GM21529 (cell line): ENCODE results near the gene N4BP2L1.

Experiments used
- ATAC-seq: cut with Tn5 transposase; IDR thresholded peaks from one replicate; pipeline ENCODE4 v1.9.1; 2021; ENCODE audit not compliant: unreplicated experiment

The N4BP2L1 gene

DNA sequence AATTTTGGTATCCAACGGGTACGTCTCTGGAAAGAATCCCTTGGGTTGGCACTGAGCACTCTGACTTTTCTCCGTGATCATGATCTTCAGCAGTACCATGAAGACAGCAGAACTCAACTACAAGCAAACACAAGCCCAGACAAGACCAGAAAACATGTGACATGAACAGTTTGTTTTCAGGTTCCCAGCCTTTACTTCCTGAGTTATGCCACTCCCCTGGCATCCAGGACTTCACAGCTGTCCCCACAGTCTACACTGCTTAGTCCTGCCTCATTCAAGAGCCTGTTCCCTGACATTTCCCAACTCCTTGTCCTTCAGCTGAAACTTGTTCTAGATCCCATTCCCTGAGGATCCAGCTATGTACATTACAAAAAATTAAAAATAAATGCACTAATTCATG is 4.9 kb upstream of the N4BP2L1 start:
- ATAC-seq = no peak

DNA sequence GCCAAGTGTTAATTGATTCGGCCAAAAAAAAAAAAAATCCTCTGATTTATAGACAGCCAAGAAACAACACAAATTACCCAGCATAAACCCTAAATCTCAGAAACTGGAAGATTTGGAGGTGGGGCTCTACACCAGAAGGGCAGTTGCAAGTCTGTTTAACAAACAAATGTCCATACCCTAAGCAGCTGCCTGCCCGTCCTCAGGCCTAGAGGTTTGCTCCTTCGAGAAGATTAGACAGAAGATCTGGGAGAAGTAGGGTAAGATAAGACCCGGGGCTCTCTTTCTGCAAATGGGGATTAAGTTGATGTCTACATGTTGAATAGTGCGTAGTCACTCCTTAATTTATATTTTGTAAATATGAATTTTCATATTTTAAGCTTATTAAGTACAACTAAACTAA is 3.4 kb upstream of the N4BP2L1 start:
- ATAC-seq = no peak

DNA sequence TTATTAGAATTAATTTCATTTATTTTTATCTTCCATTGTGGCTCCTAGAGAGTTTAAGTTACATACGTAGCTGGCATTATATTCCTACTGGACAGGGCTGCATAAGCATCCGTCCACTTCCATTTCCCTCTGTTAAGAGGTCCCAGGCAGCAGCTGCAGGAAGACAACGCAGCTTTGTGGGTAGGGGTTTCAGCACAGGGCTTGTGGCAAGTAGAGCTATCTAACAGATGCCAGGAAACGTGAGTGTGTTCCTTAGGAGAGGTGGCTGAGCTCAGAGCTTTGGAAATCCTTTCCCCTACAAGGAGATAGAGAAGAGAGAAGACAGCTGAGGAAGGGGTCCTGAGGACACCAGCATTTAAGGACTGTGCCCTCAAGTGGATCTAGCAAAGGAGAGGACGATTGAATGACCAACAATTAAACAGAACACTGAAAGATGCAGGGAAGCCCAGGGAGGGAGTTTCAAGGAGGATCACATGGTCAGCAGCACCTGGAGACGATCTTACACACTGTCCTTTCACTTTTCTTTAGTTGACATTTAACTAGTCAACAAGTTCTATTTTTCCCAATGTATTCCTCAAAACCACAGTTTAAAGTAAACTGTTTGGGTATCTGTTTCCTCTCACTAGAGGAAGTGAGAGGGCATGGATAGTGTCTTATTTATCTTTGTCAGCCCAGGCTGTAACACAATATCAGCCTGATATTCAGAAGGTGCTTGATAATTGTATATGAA is 2.3 kb upstream of the N4BP2L1 start:
- no peak for ATAC-seq

DNA sequence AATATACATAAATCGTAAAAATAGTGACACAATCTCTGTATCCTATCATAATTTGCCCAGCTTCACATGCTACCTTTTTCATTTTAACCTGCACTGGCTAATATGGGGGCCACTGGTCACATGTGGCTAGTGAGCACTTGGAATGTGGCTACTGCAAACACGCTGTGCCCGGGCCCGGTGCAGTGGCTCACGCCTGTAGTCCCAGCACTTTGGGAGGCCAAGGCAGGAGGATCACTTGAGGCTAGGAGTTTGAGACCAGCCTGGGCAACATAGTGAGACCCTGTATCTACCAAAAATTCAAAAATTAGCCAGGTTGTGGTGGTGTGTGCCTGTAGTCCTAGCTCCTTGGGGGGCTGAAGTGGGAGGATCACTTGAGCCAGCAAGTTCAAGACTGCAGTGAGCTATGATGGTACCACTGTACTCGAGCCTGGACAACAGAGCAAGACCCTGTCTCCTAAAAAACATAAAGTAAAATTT is 1.5 kb upstream of the N4BP2L1 start:
- no peak for ATAC-seq

DNA sequence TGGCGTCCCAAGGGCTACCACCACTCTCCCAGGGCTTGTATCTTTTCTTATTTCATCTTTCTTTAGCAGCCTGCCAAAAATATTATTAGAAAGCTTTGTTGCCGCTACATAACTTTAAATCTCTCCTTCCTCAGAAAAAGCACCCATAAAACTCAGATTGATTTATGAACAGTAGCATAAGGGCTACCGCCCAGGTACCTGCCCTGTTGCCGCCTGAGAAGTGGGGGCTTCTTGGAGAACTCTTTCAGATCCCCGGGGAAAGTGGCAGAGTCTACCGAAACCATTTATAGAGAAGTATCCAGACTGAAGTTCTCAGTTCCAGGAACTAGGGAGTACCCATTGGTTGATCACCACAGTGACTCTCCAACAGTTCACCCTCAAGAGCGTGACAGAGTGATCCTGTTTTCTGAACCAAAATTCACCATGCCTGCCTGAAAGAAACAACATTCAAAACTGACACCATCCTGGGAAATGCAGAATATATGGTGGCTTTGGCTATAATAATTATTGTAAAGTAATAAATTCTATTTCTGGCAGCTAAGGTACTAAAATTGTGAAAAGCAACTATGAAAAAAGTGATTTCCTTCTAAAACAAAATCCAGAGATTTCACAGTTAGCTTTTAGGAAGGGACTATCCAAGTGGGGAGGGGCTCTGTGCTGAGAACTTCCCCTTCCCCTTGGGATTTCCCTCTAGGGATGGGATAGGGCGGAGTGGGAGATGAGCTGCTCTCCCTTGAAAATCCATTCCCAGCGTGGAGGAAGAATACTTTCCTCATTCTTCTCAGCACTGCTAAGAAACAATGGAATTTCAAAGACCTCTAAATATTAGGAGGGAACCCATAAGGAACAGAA is 877 bp upstream of the N4BP2L1 start:
- peak; percentile 13 for ATAC-seq

DNA sequence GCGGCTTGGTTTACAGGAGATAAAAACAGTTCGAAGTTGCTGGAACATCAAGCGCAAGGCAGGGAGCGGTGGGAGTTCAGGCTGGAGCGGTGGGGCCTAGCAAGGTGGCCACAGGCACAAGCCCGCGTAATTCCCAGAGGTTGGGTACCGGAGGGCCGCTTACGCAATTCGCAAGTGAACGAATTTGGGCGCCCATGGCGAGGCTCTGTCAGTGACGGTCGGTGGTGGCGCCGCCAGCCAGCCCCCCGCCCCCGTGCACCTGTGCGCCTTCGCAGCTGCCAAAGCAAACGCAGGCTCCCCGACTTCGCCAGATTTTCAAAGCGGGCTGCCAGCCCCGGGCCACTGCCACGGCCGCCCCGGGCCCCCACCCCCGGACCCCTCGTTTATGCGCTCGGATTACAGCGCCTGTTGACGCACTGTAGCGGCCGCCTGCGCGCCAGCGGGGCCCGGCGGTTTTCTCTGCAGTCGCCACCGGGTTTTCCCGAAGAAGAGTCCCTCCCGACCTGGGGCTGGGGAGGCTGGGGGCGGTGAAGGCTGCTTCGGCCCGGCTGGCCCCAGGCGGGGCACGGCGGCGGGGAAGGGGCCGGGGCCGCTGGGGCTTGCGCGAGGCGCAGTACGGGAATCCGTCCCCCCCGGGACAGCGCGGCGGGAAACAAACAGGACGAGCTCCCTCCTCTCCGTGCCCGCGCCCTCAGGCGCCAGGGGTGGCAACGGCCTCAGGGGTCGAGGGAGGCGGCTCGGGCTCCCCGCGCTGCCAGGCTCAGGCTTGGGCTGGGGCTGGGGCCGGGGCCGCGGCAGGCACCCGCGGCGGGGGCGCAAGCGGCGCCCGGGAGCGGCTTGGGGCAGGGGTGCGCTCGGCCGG is 709 bp downstream of the N4BP2L1 start:
- peak; percentile 20 for ATAC-seq

DNA sequence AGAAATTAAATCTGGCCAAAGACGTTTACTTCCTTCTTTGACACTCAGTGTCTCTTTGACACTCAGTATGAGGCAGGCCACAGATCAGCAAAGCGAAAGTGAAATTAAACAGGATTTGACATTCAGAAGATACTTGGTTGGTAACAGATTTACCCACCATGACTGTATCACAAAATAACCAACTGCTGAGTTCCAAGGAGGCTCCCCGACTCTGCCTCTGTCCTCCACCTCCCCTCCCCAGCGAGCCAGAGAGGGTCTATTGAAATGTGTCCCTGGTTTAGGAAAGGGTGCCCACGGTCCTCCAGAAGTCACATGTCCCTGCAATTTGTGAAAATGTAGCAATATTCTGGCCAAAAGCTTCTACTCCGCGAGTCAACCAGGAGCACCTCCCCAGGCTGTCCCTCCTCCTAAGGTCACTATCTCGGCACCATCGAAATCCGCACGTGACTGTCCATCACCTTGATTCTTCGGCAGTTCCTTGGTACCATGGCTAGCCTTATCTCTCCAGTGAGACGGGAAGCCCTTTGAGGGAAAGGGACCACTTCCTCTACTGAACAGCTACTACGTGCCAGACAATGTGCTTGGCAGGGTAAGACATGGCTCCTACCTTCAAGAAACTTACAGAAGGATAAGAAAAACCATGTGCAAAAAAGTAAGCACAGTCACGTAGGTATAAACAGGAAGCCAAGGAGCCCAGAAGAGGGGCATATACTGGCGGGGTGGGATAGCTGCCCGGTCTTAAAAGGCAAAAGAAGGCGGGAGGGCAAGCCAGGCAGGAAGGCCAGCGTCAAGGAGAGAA is 1.5 kb downstream of the N4BP2L1 start:
- ATAC-seq = peak; percentile 15

DNA sequence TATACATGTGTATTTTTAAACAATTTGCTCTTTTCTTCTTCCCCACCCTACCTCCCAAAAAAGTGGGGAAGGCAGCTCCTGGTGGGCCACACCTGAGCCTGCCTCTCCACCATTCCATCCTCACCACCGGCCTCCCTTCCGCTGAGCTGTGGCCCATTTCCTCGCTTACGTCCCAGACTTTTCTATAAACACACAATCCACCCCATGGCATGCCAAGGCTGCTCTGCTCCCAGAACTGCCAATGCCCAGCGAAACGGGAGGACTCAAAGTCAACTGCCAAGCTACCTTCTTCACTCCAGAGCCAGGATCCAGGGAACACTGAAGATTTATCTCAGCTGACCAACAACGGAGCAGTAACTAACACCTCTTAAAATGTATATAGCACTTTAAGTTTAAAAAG is 2.8 kb downstream of the N4BP2L1 start:
- no peak for ATAC-seq

DNA sequence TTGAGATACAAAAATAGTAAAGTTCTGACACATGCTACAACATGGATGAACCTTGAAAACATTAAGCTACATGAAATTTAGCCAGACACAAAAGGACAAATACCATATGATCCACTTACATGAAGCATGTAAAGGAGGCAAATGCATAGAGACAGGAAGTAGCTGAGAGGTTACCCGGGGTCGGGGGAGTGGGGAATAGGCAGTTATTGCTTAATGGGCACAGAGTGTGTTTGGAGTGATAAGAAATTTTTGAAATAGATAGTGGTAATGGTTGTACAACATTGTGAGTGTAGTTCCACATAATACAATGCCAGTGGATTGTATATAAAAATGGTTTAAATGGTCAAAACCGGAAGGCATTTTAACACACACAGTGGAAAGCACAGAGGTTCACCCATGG is 4.3 kb downstream of the N4BP2L1 start:
- no peak for ATAC-seq

DNA sequence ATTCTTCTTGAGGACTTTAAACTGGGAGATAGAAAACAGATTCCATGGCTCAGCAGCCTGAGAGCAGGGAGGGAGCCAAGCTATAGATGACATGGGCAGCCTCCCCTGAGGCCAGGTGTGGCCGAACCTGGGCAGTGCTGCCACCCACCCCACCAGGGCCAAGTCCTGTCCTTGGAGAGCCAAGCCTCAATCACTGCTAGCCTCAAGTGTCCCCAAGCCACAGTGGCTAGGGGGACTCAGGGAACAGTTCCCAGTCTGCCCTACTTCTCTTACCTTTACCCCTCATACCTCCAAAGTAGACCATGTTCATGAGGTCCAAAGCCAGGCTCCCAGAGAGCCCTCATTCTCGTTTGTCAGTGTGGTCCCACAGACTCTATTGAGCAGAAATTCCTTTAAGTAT is 8.1 kb downstream of the N4BP2L1 start:
- no peak for ATAC-seq

DNA sequence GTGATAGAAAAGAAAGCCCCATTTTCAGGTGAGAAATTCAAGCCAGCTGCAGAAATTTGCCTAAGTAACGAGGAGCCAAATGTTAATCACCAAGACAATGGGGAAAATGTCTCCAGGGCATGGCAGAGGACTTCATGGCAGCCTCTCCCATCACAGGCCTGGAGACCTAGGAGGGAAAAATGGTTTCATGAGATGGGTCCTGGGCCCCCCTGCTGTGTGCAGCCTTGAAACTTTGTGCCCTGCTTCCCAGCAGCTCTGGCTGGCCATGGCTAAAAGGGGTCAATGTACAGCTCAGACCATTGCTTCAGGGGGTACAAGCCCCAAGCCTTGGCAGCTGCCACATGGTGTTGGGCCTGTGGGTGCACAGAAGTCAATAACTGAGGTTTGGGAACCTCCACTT is 9.9 kb downstream of the N4BP2L1 start:
- ATAC-seq = no peak

DNA sequence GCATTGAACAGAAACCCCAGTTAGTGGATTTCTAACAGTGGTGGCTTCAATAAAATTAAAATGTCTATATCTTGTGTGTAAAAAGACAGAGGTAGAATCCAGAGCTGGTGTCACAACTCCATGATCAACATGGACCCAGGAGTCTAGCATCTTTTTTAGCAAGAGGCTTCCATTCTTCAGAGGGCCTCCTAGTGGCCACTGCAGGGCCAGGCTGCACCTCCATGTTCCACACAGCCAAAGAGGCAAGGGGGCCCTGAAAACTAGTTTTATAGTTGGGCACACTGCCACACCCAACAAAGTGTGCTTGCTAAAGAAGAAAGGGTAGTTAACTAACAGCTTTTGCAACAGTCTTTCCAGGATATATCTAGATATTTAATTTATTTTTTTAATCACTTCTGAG is 12.9 kb downstream of the N4BP2L1 start:
- no peak for ATAC-seq

DNA sequence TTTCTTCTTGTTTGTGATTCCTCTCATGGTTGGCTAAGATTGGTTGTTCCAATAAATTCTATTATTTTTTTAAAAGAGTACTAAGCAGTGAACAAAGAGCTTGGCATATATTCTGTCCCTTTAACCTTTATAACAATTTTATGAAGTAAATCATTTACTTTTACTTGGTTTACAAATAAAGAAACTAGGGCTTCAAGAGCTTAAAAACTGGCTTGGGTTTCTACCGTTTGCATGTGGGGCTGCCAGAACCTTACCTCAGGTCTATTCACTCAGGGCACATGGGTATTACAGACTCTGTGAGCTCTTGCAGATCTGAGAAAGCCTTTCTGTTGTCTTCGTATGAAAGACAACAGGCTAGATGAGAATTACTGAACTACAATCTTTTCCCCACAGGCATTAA is 13.3 kb downstream of the N4BP2L1 start:
- ATAC-seq = no peak

DNA sequence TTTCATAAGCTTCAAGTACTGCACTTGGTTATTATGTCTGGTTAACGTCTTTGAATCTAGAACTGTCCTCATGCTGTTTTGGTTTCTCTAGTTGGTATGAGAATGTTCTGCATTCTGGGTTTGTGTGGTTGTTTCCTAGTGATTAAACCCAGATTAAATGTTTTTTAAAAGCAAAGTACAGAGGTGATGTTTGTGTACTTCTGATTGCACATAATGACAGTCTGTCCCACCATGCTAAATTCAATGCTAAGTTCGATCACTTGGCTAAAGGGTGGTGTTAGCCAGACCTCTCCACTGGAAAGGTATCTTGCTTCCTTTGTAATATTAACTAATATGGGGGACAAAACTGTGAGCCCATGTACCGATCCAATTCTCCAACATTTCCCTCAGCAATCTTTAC is 14.6 kb downstream of the N4BP2L1 start:
- no peak for ATAC-seq

DNA sequence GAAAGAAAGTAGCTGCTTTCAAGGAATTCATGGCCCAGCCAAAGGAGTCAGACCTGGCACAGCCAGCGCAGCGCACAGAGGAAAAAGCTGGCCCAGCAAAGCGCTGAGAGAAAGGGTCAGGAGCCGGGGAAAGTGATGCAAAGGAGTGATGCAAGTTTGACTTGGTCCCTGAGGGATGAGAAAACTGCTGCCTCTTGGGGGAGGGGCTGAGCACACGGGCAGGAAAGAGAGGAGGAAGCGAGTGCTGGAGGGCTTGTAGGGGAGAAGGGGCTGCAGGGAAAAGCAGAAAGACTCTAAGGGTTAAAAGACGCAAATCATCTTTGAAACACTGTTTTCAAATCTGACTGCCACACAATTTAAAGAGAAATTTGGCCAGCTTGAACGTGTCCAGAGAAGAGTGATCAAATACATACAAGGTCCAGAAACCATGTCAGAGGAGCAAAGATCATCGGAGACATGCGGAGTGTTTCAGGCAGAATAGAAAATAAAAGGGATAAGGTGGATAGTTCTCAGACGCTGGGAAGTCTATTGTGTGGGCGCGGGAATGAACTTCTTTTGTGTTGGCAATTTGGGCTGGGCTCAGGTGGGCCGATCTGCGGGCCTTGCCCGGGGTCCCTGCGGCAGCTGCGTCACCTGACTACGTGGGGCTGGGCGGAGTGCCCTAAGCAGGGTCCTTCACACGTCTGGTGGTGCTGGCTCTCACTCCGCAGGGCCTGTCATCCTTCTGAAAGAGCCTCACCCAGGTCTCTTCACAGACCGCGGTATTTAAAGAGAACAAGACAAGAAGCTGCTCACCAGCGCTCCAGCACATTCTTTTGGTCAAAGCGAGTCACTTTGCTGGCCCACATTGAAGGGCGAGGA is 18.1 kb downstream of the N4BP2L1 start:
- ATAC-seq = no peak

DNA sequence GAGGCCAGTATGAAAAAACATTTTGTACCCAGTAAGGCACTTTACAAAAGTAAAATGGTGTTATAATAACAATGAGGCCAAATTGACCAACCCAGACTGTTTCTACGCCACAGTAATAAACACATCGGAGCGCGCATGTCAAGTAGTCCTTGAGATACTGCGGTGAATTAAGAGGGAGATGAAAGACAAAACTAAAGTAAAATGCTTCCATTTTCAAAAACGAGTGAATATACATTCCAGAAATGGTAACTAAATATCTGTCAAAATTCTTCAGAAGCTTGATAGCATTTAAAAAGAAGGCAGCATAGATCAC is 19.0 kb downstream of the N4BP2L1 start:
- ATAC-seq = no peak

DNA sequence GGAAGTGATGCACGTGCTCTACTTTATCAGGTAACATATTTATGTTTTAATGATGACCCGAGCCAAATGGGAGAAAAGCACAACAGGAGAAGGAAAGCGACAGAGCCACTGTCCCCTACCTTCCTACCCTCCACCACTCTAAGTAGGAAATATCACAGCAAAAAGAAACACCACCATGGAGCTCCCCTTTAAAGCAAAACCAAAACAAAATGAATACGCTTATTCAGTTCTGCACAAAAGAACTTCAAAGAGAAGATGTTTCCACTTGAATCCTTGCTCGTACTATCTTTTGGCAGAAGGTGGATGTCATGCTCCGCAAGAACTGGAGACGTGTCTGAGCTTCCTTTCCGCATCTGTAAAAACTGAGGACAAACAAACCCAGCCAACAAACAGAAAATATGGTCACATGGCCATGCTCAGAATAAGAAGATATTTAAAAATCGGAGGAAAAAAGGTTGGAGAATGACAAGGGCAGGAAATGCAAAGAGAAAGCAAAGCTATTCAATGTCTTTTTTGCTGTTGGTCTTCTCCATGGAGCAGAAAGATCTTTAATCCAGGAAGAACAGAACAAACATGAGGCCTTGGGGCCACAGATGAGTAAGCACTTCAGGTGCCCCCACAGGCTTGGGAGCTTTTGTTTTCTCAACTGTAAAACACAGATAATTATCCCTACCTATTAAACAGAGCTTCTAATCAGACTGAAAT is 19.5 kb downstream of the N4BP2L1 start:
- ATAC-seq = no peak

DNA sequence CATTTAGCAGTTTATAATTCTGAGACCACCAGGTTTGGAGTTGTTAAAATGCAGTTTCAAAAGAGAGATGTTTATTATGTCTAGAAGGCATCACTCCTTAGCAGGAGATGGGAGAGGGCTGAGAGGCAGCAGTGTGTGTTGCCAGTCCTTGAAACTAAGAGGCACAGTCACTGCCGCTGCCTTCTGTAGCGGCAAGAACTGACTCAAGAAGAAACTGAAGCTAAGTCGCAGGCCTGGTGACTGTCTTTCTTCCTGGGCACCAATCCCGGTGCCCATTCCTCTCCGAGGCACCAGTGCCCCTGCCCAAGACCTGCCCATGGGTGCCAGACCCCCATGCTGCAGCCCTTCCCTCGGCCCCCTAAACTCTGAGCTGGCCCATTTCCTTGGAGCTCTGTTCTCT is 20.1 kb downstream of the N4BP2L1 start:
- ATAC-seq = peak; percentile 73

DNA sequence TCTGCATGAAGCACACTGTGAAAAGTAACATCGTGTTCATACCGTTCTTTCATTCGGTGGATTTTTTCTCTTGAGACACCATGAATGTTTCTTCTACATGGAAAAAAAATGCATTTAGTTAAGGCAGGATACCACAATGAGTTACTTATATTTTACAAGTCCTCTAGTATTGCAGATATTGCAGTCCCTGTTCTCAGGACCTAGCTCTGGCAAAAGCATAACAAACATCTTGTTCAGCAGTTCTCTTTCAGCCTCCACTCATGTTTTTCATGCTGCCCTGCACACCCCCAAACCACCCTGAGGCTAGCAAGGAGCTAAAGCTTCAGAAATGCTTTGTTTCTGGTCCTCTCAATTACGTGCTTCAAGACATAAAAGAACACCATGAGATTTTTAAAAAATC is 24.8 kb downstream of the N4BP2L1 start:
- ATAC-seq = no peak
